Nephron (organoid): ENCODE results near the gene SLC2A4RG.

Experiments used
- H3K27ac Mint-ChIP-seq, 3 experiments: 2 replicates each; pipeline ENCODE4 v1.8.0; 2020; ENCODE audit warnings: mixed read lengths in 3 of 3, mild to moderate bottlenecking in 2 of 3, moderate library complexity in 1 of 3
- H3K27me3 Mint-ChIP-seq: 2 replicates; pipeline ENCODE4 v1.8.0; 2021; ENCODE audit warnings: low read depth, mild to moderate bottlenecking, moderate library complexity, mixed read lengths
- H3K36me3 Mint-ChIP-seq: 2 replicates; pipeline ENCODE4 v1.8.0; 2020; ENCODE audit warnings: low read depth, mixed read lengths
- H3K4me1 Mint-ChIP-seq: 2 replicates; pipeline ENCODE4 v1.8.0; 2020; ENCODE audit warnings: mixed read lengths
- H3K4me3 Mint-ChIP-seq, 3 experiments: 2 replicates each; pipeline ENCODE4 v1.8.0; 2020; ENCODE audit warnings: mild to moderate bottlenecking in 3 of 3, mixed read lengths in 3 of 3, moderate library complexity in 2 of 3
- H3K9me3 Mint-ChIP-seq: 2 replicates; pipeline ENCODE4 v1.8.0; 2020; ENCODE audit warnings: mixed read lengths
- TF ChIP-seq, protein P1 (sequence below), 3 experiments: fragments of 200-600 bp; sonication (generic); IDR thresholded peaks; one replicate each; pipeline ENCODE4 v1.5.0; 2021; ENCODE audit warnings: antibody characterized with exemption in 3 of 3; ENCODE audit not compliant: unreplicated experiment in 3 of 3

SLC2A4RG gene

DNA sequence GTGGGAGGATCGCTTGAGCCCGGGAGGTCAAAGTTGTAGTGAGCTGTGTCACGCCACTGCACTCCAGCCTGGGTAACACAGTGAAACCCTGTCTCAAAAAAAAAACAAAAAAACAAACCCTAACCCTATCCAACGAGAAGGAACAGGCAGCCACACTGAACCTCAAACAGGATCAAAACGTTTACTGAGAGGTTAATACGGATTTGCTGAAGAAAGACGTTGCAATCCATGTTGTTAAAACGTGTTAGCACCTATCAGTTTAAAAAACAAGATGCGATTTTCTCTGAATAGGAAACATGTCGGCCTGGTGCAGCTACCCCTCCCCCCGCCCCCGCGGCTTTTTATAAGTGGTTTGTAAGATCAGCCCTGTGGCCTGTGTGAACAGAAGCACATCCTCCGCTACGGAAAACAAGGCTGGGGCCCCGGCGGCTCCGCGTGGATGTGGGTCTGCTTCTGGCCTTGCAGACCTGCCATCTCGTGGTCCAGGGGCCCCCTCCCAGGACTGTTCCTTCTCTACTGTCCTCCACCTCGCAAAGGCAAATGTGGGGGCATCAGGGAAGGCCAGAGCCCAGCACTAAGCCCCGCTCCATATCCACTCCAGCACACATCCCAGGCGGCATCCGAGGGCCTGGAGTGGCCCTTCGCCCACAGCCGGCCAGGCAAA lies 11.4 kb downstream of the SLC2A4RG start:
- peaks cover 11% of the 10 kb centered on the region for H3K36me3 Mint-ChIP-seq
- H3K4me3 Mint-ChIP-seq, result no peak overlapping the region
- no peaks in the 10 kb centered on the region for H3K4me1 Mint-ChIP-seq
- H3K27ac Mint-ChIP-seq, result no peak overlapping the region
- no peaks in the 10 kb centered on the region for H3K9me3 Mint-ChIP-seq
- TF ChIP-seq, protein P1, sequence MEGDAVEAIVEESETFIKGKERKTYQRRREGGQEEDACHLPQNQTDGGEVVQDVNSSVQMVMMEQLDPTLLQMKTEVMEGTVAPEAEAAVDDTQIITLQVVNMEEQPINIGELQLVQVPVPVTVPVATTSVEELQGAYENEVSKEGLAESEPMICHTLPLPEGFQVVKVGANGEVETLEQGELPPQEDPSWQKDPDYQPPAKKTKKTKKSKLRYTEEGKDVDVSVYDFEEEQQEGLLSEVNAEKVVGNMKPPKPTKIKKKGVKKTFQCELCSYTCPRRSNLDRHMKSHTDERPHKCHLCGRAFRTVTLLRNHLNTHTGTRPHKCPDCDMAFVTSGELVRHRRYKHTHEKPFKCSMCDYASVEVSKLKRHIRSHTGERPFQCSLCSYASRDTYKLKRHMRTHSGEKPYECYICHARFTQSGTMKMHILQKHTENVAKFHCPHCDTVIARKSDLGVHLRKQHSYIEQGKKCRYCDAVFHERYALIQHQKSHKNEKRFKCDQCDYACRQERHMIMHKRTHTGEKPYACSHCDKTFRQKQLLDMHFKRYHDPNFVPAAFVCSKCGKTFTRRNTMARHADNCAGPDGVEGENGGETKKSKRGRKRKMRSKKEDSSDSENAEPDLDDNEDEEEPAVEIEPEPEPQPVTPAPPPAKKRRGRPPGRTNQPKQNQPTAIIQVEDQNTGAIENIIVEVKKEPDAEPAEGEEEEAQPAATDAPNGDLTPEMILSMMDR (IDR thresholded peaks at IDR 0.05; ENCODE audit: unreplicated experiment in 3 of 3), result no peak
- no peaks in the 10 kb centered on the region for H3K27me3 Mint-ChIP-seq

DNA sequence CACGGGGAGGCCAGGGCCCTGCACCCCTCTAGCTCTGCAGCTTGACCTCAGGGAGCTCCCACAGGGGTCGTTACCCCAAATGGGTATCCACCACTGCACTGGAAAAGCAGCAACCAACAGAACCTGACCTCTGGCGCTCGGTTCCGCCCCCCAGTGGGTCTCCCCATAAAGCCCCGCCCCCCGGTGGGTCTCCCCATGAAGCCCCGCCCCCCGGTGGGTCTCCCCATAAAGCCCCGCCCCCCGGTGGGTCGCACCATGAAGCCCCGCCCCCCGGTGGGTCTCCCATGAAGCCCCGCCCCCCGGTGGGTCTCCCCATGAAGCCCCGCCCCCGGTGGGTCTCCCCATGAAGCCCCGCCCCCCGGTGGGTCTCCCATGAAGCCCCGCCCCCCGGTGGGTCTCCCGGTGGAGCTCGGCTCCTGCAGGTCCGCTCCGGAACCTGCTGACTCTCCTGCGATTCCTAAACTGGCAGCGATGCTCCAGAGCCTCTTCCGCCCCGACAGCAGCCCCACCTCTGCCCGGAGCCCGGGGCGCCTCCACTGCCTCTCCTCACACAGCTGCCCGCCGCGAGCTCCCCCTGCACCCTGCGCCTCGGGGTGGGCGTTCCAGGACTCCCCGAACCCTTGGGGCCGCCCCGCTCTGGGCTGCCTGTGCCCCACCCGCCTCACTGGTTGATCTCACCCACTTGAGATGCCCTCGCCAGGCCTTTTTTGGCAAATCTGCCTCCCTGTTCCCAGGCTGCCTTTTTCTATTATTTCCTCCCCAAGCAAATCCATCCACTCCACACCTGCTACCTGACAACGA lies 12.1 kb downstream of the SLC2A4RG start:
- TF ChIP-seq, protein P1 (IDR thresholded peaks at IDR 0.05; ENCODE audit: unreplicated experiment in 3 of 3), result no peak
- Mint-ChIP-seq H3K27ac (no peak overlapping the region), H3K9me3 (no peaks in the 10 kb centered on the region), H3K36me3 (peaks cover 13% of the 10 kb centered on the region), H3K27me3 (no peaks in the 10 kb centered on the region), H3K4me1 (no peaks in the 10 kb centered on the region), H3K4me3 (no peak overlapping the region)

DNA sequence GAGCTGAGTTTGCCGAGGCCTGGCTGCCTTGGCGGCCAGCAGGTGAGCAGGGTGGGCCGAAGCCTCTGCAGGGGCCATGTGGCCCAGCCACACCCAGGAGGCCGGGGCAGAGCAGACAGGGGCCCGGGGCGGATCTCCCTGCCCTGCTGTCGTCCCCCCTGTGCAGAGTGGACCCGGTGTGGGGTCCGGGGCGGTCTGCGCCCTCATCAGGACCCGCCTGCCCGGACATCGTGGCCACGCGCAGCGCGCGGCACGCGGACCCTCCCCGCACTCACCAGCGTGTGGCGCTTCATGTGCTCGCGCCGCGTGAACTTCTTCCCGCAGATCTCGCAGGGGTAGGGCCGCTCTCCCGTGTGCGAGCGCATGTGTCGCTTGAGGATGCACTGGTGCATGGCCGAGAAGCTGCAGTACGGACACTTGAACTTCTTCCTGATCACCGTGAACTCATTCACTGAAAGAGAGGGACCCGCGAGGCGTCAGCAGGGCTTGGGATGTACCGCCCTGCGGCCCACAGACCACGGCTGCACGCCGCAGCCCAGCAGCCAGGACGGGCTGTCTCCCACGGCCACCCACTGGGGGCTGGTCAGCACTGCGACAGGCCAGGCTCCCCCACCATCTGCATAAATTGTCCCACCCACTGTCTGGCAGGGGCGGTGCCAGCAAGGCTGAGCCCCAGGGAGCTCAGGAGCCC lies 13.0 kb downstream of the SLC2A4RG start:
- no peaks in the 10 kb centered on the region for H3K27me3 Mint-ChIP-seq
- H3K4me1 Mint-ChIP-seq, result no peaks in the 10 kb centered on the region
- no peak overlapping the region for H3K27ac Mint-ChIP-seq
- peaks cover 17% of the 10 kb centered on the region for H3K36me3 Mint-ChIP-seq
- H3K4me3 Mint-ChIP-seq, result no peak overlapping the region
- H3K9me3 Mint-ChIP-seq, result no peaks in the 10 kb centered on the region
- TF ChIP-seq, protein P1 (IDR thresholded peaks at IDR 0.05; ENCODE audit: unreplicated experiment in 3 of 3), result no peak

DNA sequence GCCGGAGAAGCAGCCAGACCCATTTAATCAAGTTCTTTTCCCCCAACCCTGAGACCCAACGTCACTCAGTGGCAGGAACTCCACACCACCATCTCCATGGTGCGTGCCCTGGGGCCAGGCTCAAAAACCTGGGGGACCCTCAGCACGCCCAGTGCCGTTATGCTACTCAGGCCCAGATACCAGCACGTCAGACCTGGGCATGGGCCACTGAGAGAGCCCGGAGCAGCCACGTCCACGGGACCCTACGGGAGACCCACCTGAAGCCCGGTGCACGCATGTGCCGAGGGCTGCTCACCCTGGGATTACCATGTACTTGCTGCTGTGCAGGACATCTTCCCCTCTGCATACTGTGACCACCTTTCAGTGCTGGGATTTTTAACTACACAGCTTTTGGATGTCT lies 13.8 kb downstream of the SLC2A4RG start:
- Mint-ChIP-seq H3K9me3 (no peaks in the 10 kb centered on the region), H3K27me3 (no peaks in the 10 kb centered on the region), H3K36me3 (peaks cover 20% of the 10 kb centered on the region), H3K27ac (no peak overlapping the region), H3K4me3 (no peak overlapping the region), H3K4me1 (no peaks in the 10 kb centered on the region)
- TF ChIP-seq, protein P1 (IDR thresholded peaks at IDR 0.05; ENCODE audit: unreplicated experiment in 3 of 3), result no peak

DNA sequence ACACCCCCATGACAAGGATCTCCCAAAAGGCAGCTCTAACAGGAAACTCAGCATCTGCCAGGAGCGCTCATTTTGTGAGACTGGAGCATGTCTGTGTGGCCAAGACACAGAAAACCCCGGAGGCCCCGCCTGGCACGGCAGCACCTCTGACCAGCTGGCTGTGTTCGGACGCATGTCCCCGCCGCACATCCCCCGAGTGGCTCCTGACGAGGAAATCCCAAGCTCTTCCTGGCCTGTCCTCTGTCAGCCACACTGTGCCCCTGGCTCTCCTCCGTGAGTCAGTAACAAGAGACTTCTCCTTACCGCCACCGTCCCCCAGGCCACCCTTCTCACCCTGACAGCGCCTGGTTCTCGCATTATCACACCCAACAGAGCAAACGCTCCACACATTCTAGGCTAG lies 14.4 kb downstream of the SLC2A4RG start:
- Mint-ChIP-seq H3K9me3 (no peaks in the 10 kb centered on the region), H3K36me3 (peaks cover 24% of the 10 kb centered on the region), H3K27ac (no peak overlapping the region), H3K4me3 (peak overlapping the region in 1 of 3 experiments; percentile 4), H3K27me3 (no peaks in the 10 kb centered on the region), H3K4me1 (no peaks in the 10 kb centered on the region)
- TF ChIP-seq, protein P1 (IDR thresholded peaks at IDR 0.05; ENCODE audit: unreplicated experiment in 3 of 3), result no peak
